Lung (tissue), 12 donors: ENCODE data around the gene KRT75. TPM values are rescaled to one million over a fixed set of nuclear protein-coding genes. Genes with fewer than 3 reads are reported as not detected.

ENCODE experiments used
- ATAC-seq: fragments of 200-7000 bp; cut with Tn5 transposase; one replicate; pipeline ENCODE4 v1.9.1; 2020; ENCODE audit warnings: moderate number of reproducible peaks; ENCODE audit not compliant: insufficient read depth, low FRiP score
- DNase-seq, 3 donors: peaks; one replicate each; pipeline ENCODE4 v3.0.0-alpha.2; 2013 to 2017
- H3K27ac ChIP-seq, 2 donors: one replicate each; pipeline ENCODE4 v1.5.1; 2013; ENCODE audit warnings: mild to moderate bottlenecking in 2 of 2, moderate library complexity in 2 of 2, control low read depth in 1 of 2, inconsistent platforms in 1 of 2, low read depth in 1 of 2, low read length in 1 of 2
- H3K27me3 ChIP-seq, 3 donors: one replicate each; pipeline ENCODE4 v1.5.1; 2013; ENCODE audit warnings: low read length in 2 of 3; ENCODE audit not compliant: control insufficient read depth in 3 of 3, insufficient read depth in 3 of 3
- H3K36me3 ChIP-seq, 4 donors: one replicate each; pipeline ENCODE4 v1.5.1; 2013; ENCODE audit warnings: low read length in 4 of 4, mild to moderate bottlenecking in 1 of 4, moderate library complexity in 1 of 4; ENCODE audit not compliant: control insufficient read depth in 4 of 4, insufficient read depth in 4 of 4
- H3K4me1 ChIP-seq, 5 donors: one replicate each; pipeline ENCODE4 v1.5.1; 2013; ENCODE audit warnings: low read length in 5 of 5, mild to moderate bottlenecking in 2 of 5, moderate library complexity in 1 of 5; ENCODE audit not compliant: control insufficient read depth in 5 of 5, insufficient read depth in 5 of 5
- H3K4me3 ChIP-seq: one replicate; pipeline ENCODE4 v1.5.1; 2013; ENCODE audit warnings: mild to moderate bottlenecking, control low read depth, moderate library complexity
- H3K9ac ChIP-seq, 2 donors: one replicate each; pipeline ENCODE4 v1.5.1; 2013; ENCODE audit warnings: low read length in 2 of 2, control low read depth in 1 of 2; ENCODE audit not compliant: insufficient read depth in 1 of 2
- H3K9me3 ChIP-seq, 4 donors: one replicate each; pipeline ENCODE4 v1.5.1; 2013; ENCODE audit warnings: low read length in 3 of 4, mild to moderate bottlenecking in 1 of 4, moderate library complexity in 1 of 4; ENCODE audit not compliant: control insufficient read depth in 4 of 4, insufficient read depth in 3 of 4
- CTCF ChIP-seq: IDR thresholded peaks from 2 replicates; pipeline ENCODE4 v1.5.1; 2012; ENCODE audit warnings: mild to moderate bottlenecking; ENCODE audit errors: control extremely low read depth, extremely low read depth
- WGBS, 2 donors: extraction: QIAGEN DNeasy Blood & Tissue Kit; methylation state at CpG; one replicate each; pipeline ENCODE4 v1.1.7; 2013; 5-methylcytosine and 5-hydroxymethylcytosine counted together
- polyA plus RNA-seq, 2 donors: library from polyadenylated mRNA; stranded (reverse); fragments of 200-250 nt; gene quantifications; one replicate each; pipeline ENCODE4 v1.2.1, GENCODE V29; 2013
- total RNA-seq, 2 donors: library from RNA; depleted of rRNA in 1 of 2; stranded (reverse); fragments of >200 nt in 1 of 2; gene quantifications; one replicate each; pipeline ENCODE4 v1.2.1, GENCODE V29; 2014 to 2021
- donor health status: control.
- donor health status: control.
- donor health status: Bipolar disorder and iron deficiency.
- donor health status: healthy.
- donor health status: DM: yes; HTN: yes; CAD: no.

The KRT75 gene
- total and polyA plus RNA-seq, 4 donors, result 0.01 TPM; not detected in 3

DNA sequence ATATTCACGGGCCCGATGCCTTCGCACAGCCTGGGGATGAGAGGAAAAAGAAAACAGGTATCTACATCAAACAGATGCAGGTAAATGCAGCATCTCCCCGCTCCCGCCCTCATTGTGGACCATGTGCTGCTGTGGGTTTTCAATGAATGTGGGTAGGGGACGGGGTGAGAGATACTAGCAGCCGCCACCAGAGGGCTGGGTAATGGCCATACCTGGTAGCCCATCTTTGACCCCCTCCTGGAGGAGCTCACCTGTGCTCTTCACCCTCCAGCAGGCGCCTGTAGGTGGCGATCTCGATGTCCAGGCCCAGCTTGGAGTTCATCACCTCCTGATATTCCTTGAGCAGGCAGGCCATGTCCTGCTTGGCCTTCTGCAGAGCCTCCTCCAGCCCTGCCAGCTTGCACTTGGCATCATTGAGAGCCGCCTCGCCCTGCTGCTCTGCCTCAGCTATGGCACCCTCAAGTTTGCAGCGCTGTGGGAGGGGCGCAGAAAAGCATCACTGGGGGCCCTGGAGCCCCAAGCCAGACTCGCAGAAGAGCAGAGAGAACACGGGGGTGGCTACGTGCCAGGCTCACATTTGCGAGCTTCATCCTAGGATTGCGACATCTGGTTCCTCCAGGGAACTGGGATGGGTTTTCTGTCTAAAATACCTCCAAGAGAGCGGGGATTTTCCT lies 38.3 kb downstream of the KRT75 start:
- 64 to 74% methylated on average over 20 of the region's 20 CpGs for WGBS, 2 donors
- DNase-seq, result peak in 1 of 3 donors; percentile 67
- peaks cover 0 to 3% (median 0%) of the 10 kb centered on the region in 3 donors for H3K27me3 ChIP-seq

DNA sequence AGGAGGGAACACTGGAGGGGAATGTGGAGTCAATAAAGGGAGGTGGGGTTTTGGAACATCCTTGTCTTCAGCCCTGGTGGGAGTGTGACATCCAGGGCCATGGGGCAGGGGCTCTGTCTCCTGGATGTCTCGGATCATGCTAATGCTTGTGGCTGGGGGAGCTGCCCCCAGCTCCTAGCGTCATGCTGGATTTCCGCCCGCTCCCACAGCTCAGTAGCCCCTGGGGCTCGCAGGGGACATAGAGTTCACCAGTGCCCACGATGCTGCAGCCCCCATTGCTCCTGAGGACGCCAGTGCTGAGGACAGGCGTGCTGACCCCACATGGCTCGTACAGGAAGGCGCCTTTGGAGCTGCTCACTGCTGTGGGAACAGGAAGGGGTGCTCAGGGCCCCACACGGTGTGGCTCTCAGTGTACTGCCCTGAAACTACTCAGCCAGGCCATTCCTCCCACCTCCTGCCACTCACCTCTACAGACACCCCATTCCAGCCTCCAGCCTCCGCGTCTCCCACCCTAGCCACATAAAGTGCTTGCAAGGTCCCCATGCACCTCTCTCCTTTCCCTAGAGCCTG lies 39.2 kb downstream of the KRT75 start:
- ATAC-seq (no peak), DNase-seq (no peak)
- TF ChIP-seq CTCF, result no peak
- H3K36me3 ChIP-seq, result no peaks in the 10 kb centered on the region
- no peak overlapping the region for H3K27ac ChIP-seq
- H3K27me3 ChIP-seq, result peaks cover 0 to 3% (median 0%) of the 10 kb centered on the region in 3 donors
- no peaks in the 10 kb centered on the region for H3K9me3 ChIP-seq
- WGBS, 2 donors, result 85 to 86% methylated on average over 13 of the region's 13 CpGs
- H3K9ac ChIP-seq, result no peak overlapping the region
- no peak overlapping the region for H3K4me3 ChIP-seq
- H3K4me1 ChIP-seq, result peaks cover 0 to 11% (median 0%) of the 10 kb centered on the region in 5 donors

More for the DNA sequence above, 38.3 kb downstream of the KRT75 start:
- Histone ChIP-seq H3K27ac (no peak overlapping the region), H3K9me3 (no peaks in the 10 kb centered on the region), H3K36me3 (no peaks in the 10 kb centered on the region), H3K9ac (no peak overlapping the region), H3K4me3 (no peak overlapping the region), H3K4me1 (peaks cover 0 to 11% (median 0%) of the 10 kb centered on the region in 5 donors)
- no peak for ATAC-seq
- TF ChIP-seq CTCF, result no peak

DNA sequence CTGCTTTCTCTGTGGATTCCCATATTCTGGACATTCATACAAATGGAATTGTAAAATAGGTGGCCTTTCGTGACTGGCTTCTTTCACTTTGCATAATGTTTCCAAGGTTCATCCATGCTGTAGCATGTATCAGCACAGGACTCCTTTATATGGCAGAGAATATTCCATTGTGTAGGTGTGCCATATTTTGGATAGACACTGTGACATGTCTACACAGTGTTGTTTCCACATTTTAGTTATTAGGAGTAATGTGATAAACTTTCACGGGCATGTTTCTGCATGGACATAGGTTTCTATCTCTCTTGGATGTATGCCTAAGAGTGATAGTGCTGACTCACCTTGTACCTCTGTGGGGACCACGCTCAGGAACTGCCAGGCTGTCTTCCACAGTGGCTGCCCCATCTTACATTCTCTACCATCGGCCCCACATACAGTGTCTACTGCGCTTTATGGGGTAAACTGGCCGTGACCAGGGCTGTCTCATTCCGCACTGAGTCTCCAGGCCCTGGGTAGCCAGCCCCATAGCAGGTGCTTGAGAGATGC lies 41.6 kb downstream of the KRT75 start:
- DNase-seq (no peak), ATAC-seq (no peak)
- WGBS, 2 donors, result 91 to 92% methylated on average over 7 of the region's 7 CpGs
- peaks cover 0 to 11% (median 0%) of the 10 kb centered on the region in 5 donors for H3K4me1 ChIP-seq
- H3K36me3 ChIP-seq, result no peaks in the 10 kb centered on the region
- no peak for TF ChIP-seq CTCF
- H3K27ac ChIP-seq, result no peak overlapping the region
- no peak overlapping the region for H3K4me3 ChIP-seq
- H3K9me3 ChIP-seq, result no peaks in the 10 kb centered on the region
- H3K27me3 ChIP-seq, result peaks cover 0 to 4% (median 3%) of the 10 kb centered on the region in 3 donors
- H3K9ac ChIP-seq, result no peak overlapping the region
